IMR-90 (cell line): ENCODE measurements around the gene UPK3A. TPM values are rescaled to one million over a fixed set of nuclear protein-coding genes. Genes with fewer than 3 reads are reported as not detected.

Experiments used
- ATAC-seq: fragments of 200-7000 bp; cut with Tn5 transposase; 2 replicates; pipeline ENCODE4 v1.9.1; 2020; ENCODE audit warnings: low read depth, mild to moderate bottlenecking, moderate library complexity
- BruUV-seq: library from RNA; stranded (reverse); fragments of 400-500 nt; replicated peaks from 2 replicates; lab custom pipeline; 2021; lab: Mats Ljungman, UMichigan
- CTCF ChIA-PET: fragments of 300-600 bp; formaldehyde crosslinking; extraction: SDS; loops from one replicate; lab custom pipeline; 2021; ENCODE audit warnings: antibody characterized with exemption; lab: Yijun Ruan, JAX
- POLR2A ChIA-PET: fragments of 300-600 bp; sonication (Branson Sonifier 250); formaldehyde crosslinking; loops from one replicate; lab custom pipeline; 2022; ENCODE audit warnings: antibody characterized with exemption; ENCODE audit not compliant: unreplicated experiment; lab: Charles Lee
- DNase-seq: peaks from one replicate; pipeline ENCODE4 v3.0.0; 2013
- H2AFZ ChIP-seq: replicated peaks from 2 replicates; pipeline ENCODE3; 2013; ENCODE audit warnings: low read length, mild to moderate bottlenecking; ENCODE audit not compliant: poor library complexity
- H2AK5ac ChIP-seq: 2 replicates; pipeline ENCODE4 v1.6.1; 2013; ENCODE audit warnings: low read depth, low read length, inconsistent platforms
- H2AK9ac ChIP-seq: replicated peaks from 2 replicates; pipeline ENCODE3; 2013; ENCODE audit warnings: mild to moderate bottlenecking, low read depth, low read length, moderate library complexity; ENCODE audit not compliant: poor library complexity
- H2BK120ac ChIP-seq: 2 replicates; pipeline ENCODE4 v1.6.1; 2013; ENCODE audit warnings: low read depth, low read length, inconsistent platforms
- H2BK15ac ChIP-seq: 3 replicates; pipeline ENCODE4 v1.6.1; 2013; ENCODE audit warnings: low read depth, low read length, inconsistent platforms
- H2BK20ac ChIP-seq: 2 replicates; pipeline ENCODE4 v1.6.1; 2013; ENCODE audit warnings: low read depth, mild to moderate bottlenecking, inconsistent platforms, low read length, moderate library complexity
- H2BK5ac ChIP-seq: 2 replicates; pipeline ENCODE4 v1.6.1; 2013; ENCODE audit warnings: mild to moderate bottlenecking, low read depth, low read length, inconsistent platforms; ENCODE audit not compliant: poor library complexity, severe bottlenecking
- H3K14ac ChIP-seq: replicated peaks from 2 replicates; pipeline ENCODE4 v1.6.1; 2013; ENCODE audit warnings: low read depth, low read length, inconsistent platforms
- H3K18ac ChIP-seq: 2 replicates; pipeline ENCODE4 v1.6.1; 2013; ENCODE audit warnings: low read depth, low read length, control low read depth
- H3K23ac ChIP-seq: 2 replicates; pipeline ENCODE4 v1.6.1; 2013; ENCODE audit warnings: low read depth, low read length, inconsistent platforms
- H3K27ac ChIP-seq: 2 replicates; pipeline ENCODE4 v1.5.1; 2013; ENCODE audit warnings: mild to moderate bottlenecking, control low read depth, low read length; ENCODE audit not compliant: insufficient read depth
- H3K27me3 ChIP-seq: 2 replicates; pipeline ENCODE4 v1.6.1; 2013; ENCODE audit warnings: low read length; ENCODE audit not compliant: control insufficient read depth, insufficient read depth
- H3K36me3 ChIP-seq: 2 replicates; pipeline ENCODE4 v1.6.1; 2013; ENCODE audit warnings: low read length, mixed read lengths; ENCODE audit not compliant: control insufficient read depth, insufficient read depth
- H3K4ac ChIP-seq: 2 replicates; pipeline ENCODE4 v1.6.1; 2013; ENCODE audit warnings: low read depth, low read length, inconsistent platforms
- H3K4me1 ChIP-seq: 2 replicates; pipeline ENCODE4 v1.6.1; 2013; ENCODE audit warnings: low read length, mixed read lengths; ENCODE audit not compliant: control insufficient read depth, insufficient read depth
- H3K4me2 ChIP-seq: 2 replicates; pipeline ENCODE4 v1.6.1; 2013; ENCODE audit warnings: low read depth, mild to moderate bottlenecking, control low read depth, low read length, moderate library complexity
- H3K4me3 ChIP-seq: 2 replicates; pipeline ENCODE4 v1.5.1; 2013; ENCODE audit warnings: low read depth, mild to moderate bottlenecking, control low read depth, low read length, moderate library complexity; ENCODE audit not compliant: insufficient read depth
- H3K56ac ChIP-seq: 2 replicates; pipeline ENCODE4 v1.6.1; 2013; ENCODE audit warnings: low read length, inconsistent platforms; ENCODE audit not compliant: insufficient read depth; ENCODE audit errors: extremely low read depth
- H3K79me1 ChIP-seq, 2 experiments: 2 replicates each; pipeline ENCODE4 v1.6.1; 2013; ENCODE audit warnings: low read length in 2 of 2, inconsistent platforms in 1 of 2, low read depth in 1 of 2
- H3K9ac ChIP-seq: 2 replicates; pipeline ENCODE4 v1.6.1; 2013; ENCODE audit warnings: low read depth, low read length, control low read depth
- H3K9me1 ChIP-seq: 2 replicates; pipeline ENCODE4 v1.6.1; 2013; ENCODE audit warnings: low read length, inconsistent platforms; ENCODE audit not compliant: insufficient read depth
- H3K9me3 ChIP-seq: 2 replicates; pipeline ENCODE4 v1.6.1; 2013; ENCODE audit warnings: low read length; ENCODE audit not compliant: control insufficient read depth, insufficient read depth
- H4K20me1 ChIP-seq: 2 replicates; pipeline ENCODE4 v1.6.1; 2013; ENCODE audit warnings: low read length, inconsistent platforms; ENCODE audit not compliant: insufficient read depth
- H4K5ac ChIP-seq: 2 replicates; pipeline ENCODE4 v1.6.1; 2013; ENCODE audit warnings: mild to moderate bottlenecking, low read depth, low read length, control low read depth
- H4K8ac ChIP-seq, 2 experiments: 2 replicates each; pipeline ENCODE4 v1.6.1; 2013; ENCODE audit warnings: low read depth in 2 of 2, low read length in 2 of 2, control low read depth in 1 of 2, inconsistent platforms in 1 of 2
- H4K91ac ChIP-seq: 2 replicates; pipeline ENCODE4 v1.6.1; 2013; ENCODE audit warnings: low read depth, low read length, inconsistent platforms; ENCODE audit not compliant: insufficient read depth
- BHLHE40 ChIP-seq: fragments of 150-350 bp; IDR thresholded peaks from 2 replicates; pipeline ENCODE4 v1.6.1; 2016; ENCODE audit warnings: mild to moderate bottlenecking, low read depth, low read length
- CEBPB ChIP-seq: IDR thresholded peaks from 2 replicates; pipeline ENCODE4 v1.6.1; 2012; ENCODE audit warnings: low read depth, low read length, improper control_type of control experiment
- CHD1 ChIP-seq: IDR thresholded peaks from 2 replicates; pipeline ENCODE4 v1.6.1; 2012; ENCODE audit warnings: low read depth, low read length, improper control_type of control experiment
- MAFK ChIP-seq: IDR thresholded peaks from 2 replicates; pipeline ENCODE4 v1.6.1; 2012; ENCODE audit warnings: low read depth, low read length, improper control_type of control experiment
- MAZ ChIP-seq: IDR thresholded peaks from 2 replicates; pipeline ENCODE4 v1.6.1; 2012; ENCODE audit warnings: low read depth, mild to moderate bottlenecking, low read length, improper control_type of control experiment, moderate library complexity, borderline replicate concordance
- MXI1 ChIP-seq: IDR thresholded peaks from 2 replicates; pipeline ENCODE4 v1.6.1; 2012; ENCODE audit warnings: low read depth, mild to moderate bottlenecking, low read length, moderate library complexity, borderline replicate concordance
- POLR2A ChIP-seq: IDR thresholded peaks from 2 replicates; pipeline ENCODE4 v1.6.1; 2012; ENCODE audit warnings: mild to moderate bottlenecking, low read depth, low read length
- RAD21 ChIP-seq: IDR thresholded peaks from 2 replicates; pipeline ENCODE4 v1.6.1; 2012; ENCODE audit warnings: low read length, improper control_type of control experiment
- RCOR1 ChIP-seq: IDR thresholded peaks from 2 replicates; pipeline ENCODE4 v1.6.1; 2012; ENCODE audit warnings: mild to moderate bottlenecking, low read length, improper control_type of control experiment; ENCODE audit not compliant: insufficient replicate concordance
- RFX5 ChIP-seq: IDR thresholded peaks from 2 replicates; pipeline ENCODE4 v1.8.0; 2012; ENCODE audit warnings: low read depth, mild to moderate bottlenecking, low read length, moderate library complexity
- WGBS, 2 experiments: methylation state at CpG; one replicate each; pipeline versions ENCODE4 v1.1.5 to v1.1.7; 2013; ENCODE audit warnings: missing lambda C conversion rate in 2 of 2; ENCODE audit not compliant: insufficient read length in 1 of 2; ENCODE audit errors: extremely low coverage in 2 of 2; 5-methylcytosine and 5-hydroxymethylcytosine counted together
- dilution Hi-C: fragments of 300-500 bp; cut with HindIII; formaldehyde crosslinking; loops from one replicate; pipeline ENCODE4 v1.14.3; 2018; ENCODE audit warnings: low sequenced_read_pairs; ENCODE audit not compliant: unreplicated experiment
- in situ Hi-C: fragments of 300-500 bp; cut with MboI; formaldehyde crosslinking; loops from 3 replicates; pipeline ENCODE4 v1.14.3; 2019; ENCODE audit warnings: low sequenced_read_pairs, inconsistent platforms, mixed read lengths
- intact Hi-C: fragments of 100-400 bp; cut with micrococcal nuclease; formaldehyde crosslinking; loops from 2 replicates; pipeline ENCODE4 v1.10.0; 2022
- polyA plus RNA-seq, 3 experiments: library from polyadenylated mRNA; depleted of rRNA; stranded (reverse); fragments of >200 nt; gene quantifications; 2 replicates each; pipeline ENCODE4 v1.2.3, GENCODE V29; 2012; ENCODE audit warnings: low replicate concordance in 1 of 3
- total RNA-seq: library from RNA; depleted of rRNA; stranded (reverse); fragments of >200 nt; gene quantifications from 2 replicates; pipeline ENCODE4 v1.2.3, GENCODE V29; 2012
- TF ChIP-seq, protein P1 (sequence below): fragments of 150-350 bp; IDR thresholded peaks from 2 replicates; pipeline ENCODE4 v1.6.1; 2016; ENCODE audit warnings: low read depth, mild to moderate bottlenecking, low read length, moderate library complexity, borderline replicate concordance
- TF ChIP-seq, protein P2 (sequence below): conservative IDR thresholded peaks from 2 replicates; pipeline ENCODE4 v1.5.1; 2012; ENCODE audit warnings: mild to moderate bottlenecking, low read depth, low read length, improper control_type of control experiment

The UPK3A gene
- total and polyA plus RNA-seq, 2 of the 4 experiments (the other 2 are of a cell fraction), result not detected

DNA sequence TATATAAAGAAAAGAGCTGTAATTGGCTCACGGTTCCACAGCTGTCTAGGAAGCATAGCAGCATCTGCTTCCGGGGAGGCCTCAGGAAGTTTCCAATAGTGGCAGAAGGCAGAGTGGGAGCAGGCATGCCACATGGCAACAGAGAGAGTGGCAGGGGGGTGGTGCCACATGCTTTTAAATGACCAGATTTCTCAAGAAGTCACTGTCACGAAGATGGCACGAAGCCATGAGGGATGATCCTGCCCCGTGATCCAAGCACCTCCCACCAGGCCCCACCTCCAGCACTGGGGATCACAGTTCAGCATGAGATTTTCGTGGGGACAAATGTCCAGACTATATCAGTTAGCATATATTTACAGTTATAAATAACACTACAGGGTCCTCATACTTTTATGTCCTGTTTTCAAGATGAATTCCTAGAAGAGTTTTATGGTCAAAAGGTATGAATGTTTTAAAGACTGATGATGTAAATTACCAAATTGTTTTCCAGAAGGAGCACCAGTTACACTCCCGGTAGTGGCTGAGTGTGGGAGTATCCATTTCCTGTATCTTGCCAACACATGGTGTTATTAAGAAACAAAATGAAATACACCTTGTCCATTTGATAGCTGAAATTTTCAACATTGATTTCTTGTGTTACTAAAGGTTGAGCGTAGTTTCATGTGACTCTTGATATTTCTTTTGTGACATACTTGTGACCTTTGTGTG is 44.2 kb downstream of the UPK3A start:
- Histone ChIP-seq H2BK120ac (no peak overlapping the region), H3K9me1 (peaks cover 6% of the 10 kb centered on the region; the same call in 1 of the 2 replicates), H3K56ac (no peak overlapping the region), H2AFZ (no peak overlapping the region), H2BK20ac (no peak overlapping the region), H2BK5ac (no peak overlapping the region), H3K27ac (no peak overlapping the region), H2AK9ac (no peak overlapping the region), H2AK5ac (no peak overlapping the region), H3K18ac (no peak overlapping the region), H3K23ac (no peak overlapping the region), H3K36me3 (peaks cover 47% of the 10 kb centered on the region), H3K9ac (no peak overlapping the region), H3K27me3 (no peaks in the 10 kb centered on the region), H3K4me2 (no peak overlapping the region), H3K4me3 (no peak overlapping the region), H3K4me1 (peaks cover 2% of the 10 kb centered on the region; the same call in 1 of the 2 replicates), H3K9me3 (no peaks in the 10 kb centered on the region), H3K79me1 (peaks cover 3 to 22% of the 10 kb centered on the region in 2 experiments; a peak in 2 of 4 replicates), H4K91ac (no peak overlapping the region), H3K4ac (no peak overlapping the region), H4K20me1 (peaks cover 6% of the 10 kb centered on the region), H3K14ac (no peak overlapping the region), H4K8ac (no peak overlapping the region), H2BK15ac (no peak overlapping the region), H4K5ac (no peak overlapping the region)
- DNase-seq (no peak), ATAC-seq (no peak)
- dilution Hi-C loops, result no loop called here
- in situ Hi-C loops, result no loop called here
- WGBS, 2 experiments, result 94% methylated on average over 4 of the region's 8 CpGs; no CpG with 5 or more reads in 1 of the 2 experiments
- intact Hi-C loops, result no loop called here
- POLR2A ChIA-PET, result interaction anchor here (0.6 kb wide), 1 partner anchor 54 kb away, joined by 4 read pairs; no protein-coding TSS in a partner anchor
- CTCF ChIA-PET, result no interaction called here
- TSS peak; percentile 65 for BruUV-seq
- TF ChIP-seq CHD1, result no peak
- no peak for TF ChIP-seq MAFK
- TF ChIP-seq, protein P1, sequence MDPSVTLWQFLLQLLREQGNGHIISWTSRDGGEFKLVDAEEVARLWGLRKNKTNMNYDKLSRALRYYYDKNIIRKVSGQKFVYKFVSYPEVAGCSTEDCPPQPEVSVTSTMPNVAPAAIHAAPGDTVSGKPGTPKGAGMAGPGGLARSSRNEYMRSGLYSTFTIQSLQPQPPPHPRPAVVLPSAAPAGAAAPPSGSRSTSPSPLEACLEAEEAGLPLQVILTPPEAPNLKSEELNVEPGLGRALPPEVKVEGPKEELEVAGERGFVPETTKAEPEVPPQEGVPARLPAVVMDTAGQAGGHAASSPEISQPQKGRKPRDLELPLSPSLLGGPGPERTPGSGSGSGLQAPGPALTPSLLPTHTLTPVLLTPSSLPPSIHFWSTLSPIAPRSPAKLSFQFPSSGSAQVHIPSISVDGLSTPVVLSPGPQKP, result no peak
- no peak for TF ChIP-seq MAZ
- TF ChIP-seq BHLHE40, result no peak
- TF ChIP-seq, protein P2, sequence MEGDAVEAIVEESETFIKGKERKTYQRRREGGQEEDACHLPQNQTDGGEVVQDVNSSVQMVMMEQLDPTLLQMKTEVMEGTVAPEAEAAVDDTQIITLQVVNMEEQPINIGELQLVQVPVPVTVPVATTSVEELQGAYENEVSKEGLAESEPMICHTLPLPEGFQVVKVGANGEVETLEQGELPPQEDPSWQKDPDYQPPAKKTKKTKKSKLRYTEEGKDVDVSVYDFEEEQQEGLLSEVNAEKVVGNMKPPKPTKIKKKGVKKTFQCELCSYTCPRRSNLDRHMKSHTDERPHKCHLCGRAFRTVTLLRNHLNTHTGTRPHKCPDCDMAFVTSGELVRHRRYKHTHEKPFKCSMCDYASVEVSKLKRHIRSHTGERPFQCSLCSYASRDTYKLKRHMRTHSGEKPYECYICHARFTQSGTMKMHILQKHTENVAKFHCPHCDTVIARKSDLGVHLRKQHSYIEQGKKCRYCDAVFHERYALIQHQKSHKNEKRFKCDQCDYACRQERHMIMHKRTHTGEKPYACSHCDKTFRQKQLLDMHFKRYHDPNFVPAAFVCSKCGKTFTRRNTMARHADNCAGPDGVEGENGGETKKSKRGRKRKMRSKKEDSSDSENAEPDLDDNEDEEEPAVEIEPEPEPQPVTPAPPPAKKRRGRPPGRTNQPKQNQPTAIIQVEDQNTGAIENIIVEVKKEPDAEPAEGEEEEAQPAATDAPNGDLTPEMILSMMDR, result no peak
- no peak for TF ChIP-seq MXI1
- TF ChIP-seq RAD21, result no peak
- TF ChIP-seq RFX5, result no peak
- TF ChIP-seq POLR2A, result no peak
- TF ChIP-seq CEBPB, result no peak
- no peak for TF ChIP-seq RCOR1
